Measurements from ENCODE around the gene TIGD1.

TIGD1 gene

DNA sequence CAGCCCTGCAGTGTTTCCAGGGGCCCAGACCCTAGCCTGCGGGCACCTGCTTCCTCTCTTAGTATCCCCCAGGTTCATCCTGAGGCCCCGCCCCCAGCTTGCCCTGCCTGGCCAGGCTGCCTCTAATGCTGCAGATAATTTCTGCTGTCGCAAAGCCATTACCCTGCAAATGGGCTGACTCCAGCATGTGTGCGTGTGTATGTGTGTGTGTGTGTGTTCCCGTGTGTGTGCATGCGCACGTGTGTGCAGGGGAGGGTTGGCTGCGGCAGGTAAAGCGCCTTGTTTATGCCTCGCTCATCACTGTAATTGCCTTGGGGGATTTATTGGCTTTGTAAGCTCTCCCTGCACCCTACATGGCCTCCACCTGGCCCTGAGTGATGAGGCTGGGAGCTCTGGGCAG, 37.8 kb downstream of the TIGD1 start (continued):
- TF ChIP-seq, protein P1, sequence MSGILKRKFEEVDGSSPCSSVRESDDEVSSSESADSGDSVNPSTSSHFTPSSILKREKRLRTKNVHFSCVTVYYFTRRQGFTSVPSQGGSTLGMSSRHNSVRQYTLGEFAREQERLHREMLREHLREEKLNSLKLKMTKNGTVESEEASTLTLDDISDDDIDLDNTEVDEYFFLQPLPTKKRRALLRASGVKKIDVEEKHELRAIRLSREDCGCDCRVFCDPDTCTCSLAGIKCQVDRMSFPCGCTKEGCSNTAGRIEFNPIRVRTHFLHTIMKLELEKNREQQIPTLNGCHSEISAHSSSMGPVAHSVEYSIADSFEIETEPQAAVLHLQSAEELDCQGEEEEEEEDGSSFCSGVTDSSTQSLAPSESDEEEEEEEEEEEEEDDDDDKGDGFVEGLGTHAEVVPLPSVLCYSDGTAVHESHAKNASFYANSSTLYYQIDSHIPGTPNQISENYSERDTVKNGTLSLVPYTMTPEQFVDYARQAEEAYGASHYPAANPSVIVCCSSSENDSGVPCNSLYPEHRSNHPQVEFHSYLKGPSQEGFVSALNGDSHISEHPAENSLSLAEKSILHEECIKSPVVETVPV (CRISPR knock-in tag; IDR thresholded peaks at IDR 0.05), result no peak
- TF ChIP-seq ZNF70 (CRISPR knock-in tag; IDR thresholded peaks at IDR 0.05), result no peak
- TF ChIP-seq ZFP3 (CRISPR knock-in tag; IDR thresholded peaks at IDR 0.05), result no peak
- TF ChIP-seq PATZ1 (CRISPR knock-in tag; IDR thresholded peaks at IDR 0.05; ENCODE audit: borderline replicate concordance), result no peak
- TF ChIP-seq RARB (CRISPR knock-in tag; IDR thresholded peaks at IDR 0.05), result no peak
- no peak for TF ChIP-seq CREB5 (CRISPR knock-in tag; IDR thresholded peaks at IDR 0.05; ENCODE audit: low read depth)
- TF ChIP-seq ESRRG (CRISPR knock-in tag; IDR thresholded peaks at IDR 0.05), result no peak

GRCh38 chr2:232511336-232511890, 38.9 kb downstream of the TIGD1 start:
- ATAC-seq, result no peak

GRCh38 chr2:232508251-232508650, 42.1 kb downstream of the TIGD1 start:
- no peak for ATAC-seq
- TF ChIP-seq PPARA (CRISPR knock-in tag; IDR thresholded peaks at IDR 0.05; ENCODE audit: borderline replicate concordance) (no peak), BACH2 (CRISPR knock-in tag; IDR thresholded peaks at IDR 0.05; ENCODE audit: borderline replicate concordance) (no peak), ZFP3 (CRISPR knock-in tag; IDR thresholded peaks at IDR 0.05) (no peak), ZNF565 (CRISPR knock-in tag; conservative IDR thresholded peaks at IDR 0.05; ENCODE audit: low read depth) (no peak), CREB5 (CRISPR knock-in tag; IDR thresholded peaks at IDR 0.05; ENCODE audit: low read depth) (no peak), PATZ1 (CRISPR knock-in tag; IDR thresholded peaks at IDR 0.05; ENCODE audit: borderline replicate concordance) (no peak), CSDC2 (CRISPR knock-in tag; IDR thresholded peaks at IDR 0.05) (no peak), GLIS3 (CRISPR knock-in tag; IDR thresholded peaks at IDR 0.05) (no peak), RARB (CRISPR knock-in tag; IDR thresholded peaks at IDR 0.05) (no peak), ISL1 (CRISPR knock-in tag; IDR thresholded peaks at IDR 0.05) (no peak), OSR1 (CRISPR knock-in tag; IDR thresholded peaks at IDR 0.05) (no peak), TOX (CRISPR knock-in tag; IDR thresholded peaks at IDR 0.05; ENCODE audit: borderline replicate concordance) (no peak), ARNTL (CRISPR knock-in tag; IDR thresholded peaks at IDR 0.05; ENCODE audit: borderline replicate concordance, low read depth) (no peak), TCF4 (CRISPR knock-in tag; IDR thresholded peaks at IDR 0.05; ENCODE audit: borderline replicate concordance) (no peak), ZC3H10 (CRISPR knock-in tag; IDR thresholded peaks at IDR 0.05) (no peak), ZNF8 (CRISPR knock-in tag; IDR thresholded peaks at IDR 0.05) (no peak)
- TF ChIP-seq, protein P1 (CRISPR knock-in tag; IDR thresholded peaks at IDR 0.05), result no peak
- TF ChIP-seq, protein P2, sequence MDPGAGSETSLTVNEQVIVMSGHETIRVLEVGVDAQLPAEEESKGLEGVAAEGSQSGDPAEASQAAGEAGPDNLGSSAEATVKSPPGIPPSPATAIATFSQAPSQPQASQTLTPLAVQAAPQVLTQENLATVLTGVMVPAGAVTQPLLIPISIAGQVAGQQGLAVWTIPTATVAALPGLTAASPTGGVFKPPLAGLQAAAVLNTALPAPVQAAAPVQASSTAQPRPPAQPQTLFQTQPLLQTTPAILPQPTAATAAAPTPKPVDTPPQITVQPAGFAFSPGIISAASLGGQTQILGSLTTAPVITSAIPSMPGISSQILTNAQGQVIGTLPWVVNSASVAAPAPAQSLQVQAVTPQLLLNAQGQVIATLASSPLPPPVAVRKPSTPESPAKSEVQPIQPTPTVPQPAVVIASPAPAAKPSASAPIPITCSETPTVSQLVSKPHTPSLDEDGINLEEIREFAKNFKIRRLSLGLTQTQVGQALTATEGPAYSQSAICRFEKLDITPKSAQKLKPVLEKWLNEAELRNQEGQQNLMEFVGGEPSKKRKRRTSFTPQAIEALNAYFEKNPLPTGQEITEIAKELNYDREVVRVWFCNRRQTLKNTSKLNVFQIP (CRISPR knock-in tag; IDR thresholded peaks at IDR 0.05; ENCODE audit: borderline replicate concordance, low read depth), result no peak
- TF ChIP-seq, protein P3, sequence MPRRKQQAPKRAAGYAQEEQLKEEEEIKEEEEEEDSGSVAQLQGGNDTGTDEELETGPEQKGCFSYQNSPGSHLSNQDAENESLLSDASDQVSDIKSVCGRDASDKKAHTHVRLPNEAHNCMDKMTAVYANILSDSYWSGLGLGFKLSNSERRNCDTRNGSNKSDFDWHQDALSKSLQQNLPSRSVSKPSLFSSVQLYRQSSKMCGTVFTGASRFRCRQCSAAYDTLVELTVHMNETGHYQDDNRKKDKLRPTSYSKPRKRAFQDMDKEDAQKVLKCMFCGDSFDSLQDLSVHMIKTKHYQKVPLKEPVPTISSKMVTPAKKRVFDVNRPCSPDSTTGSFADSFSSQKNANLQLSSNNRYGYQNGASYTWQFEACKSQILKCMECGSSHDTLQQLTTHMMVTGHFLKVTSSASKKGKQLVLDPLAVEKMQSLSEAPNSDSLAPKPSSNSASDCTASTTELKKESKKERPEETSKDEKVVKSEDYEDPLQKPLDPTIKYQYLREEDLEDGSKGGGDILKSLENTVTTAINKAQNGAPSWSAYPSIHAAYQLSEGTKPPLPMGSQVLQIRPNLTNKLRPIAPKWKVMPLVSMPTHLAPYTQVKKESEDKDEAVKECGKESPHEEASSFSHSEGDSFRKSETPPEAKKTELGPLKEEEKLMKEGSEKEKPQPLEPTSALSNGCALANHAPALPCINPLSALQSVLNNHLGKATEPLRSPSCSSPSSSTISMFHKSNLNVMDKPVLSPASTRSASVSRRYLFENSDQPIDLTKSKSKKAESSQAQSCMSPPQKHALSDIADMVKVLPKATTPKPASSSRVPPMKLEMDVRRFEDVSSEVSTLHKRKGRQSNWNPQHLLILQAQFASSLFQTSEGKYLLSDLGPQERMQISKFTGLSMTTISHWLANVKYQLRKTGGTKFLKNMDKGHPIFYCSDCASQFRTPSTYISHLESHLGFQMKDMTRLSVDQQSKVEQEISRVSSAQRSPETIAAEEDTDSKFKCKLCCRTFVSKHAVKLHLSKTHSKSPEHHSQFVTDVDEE (CRISPR knock-in tag; IDR thresholded peaks at IDR 0.05), result no peak

More at GRCh38 chr2:232511336-232511890, 38.9 kb downstream of the TIGD1 start:
- no peak for TF ChIP-seq PPARA (CRISPR knock-in tag; IDR thresholded peaks at IDR 0.05; ENCODE audit: borderline replicate concordance)
- TF ChIP-seq OSR1 (CRISPR knock-in tag; IDR thresholded peaks at IDR 0.05), result no peak
- TF ChIP-seq BACH2 (CRISPR knock-in tag; IDR thresholded peaks at IDR 0.05; ENCODE audit: borderline replicate concordance), result no peak

Data from SK-N-SH treated with all-trans-retinoic acid at 6 μM for 48 hours (cell line).